Astrocyte of the spinal cord (primary cell): ENCODE results near the gene IL17B.
A peak's percentile ranks its signal among the peaks of the same experiment; 100 is the strongest.

Source experiments
- DNase-seq: peaks from one replicate; pipeline ENCODE4 v3.0.0; 2011; ENCODE audit warnings: low read depth, low spot score
- H3K4me3 ChIP-seq: 2 replicates; pipeline ENCODE4 v1.5.1; 2011; ENCODE audit warnings: low read depth, mild to moderate bottlenecking, low read length, moderate library complexity
- in situ Hi-C: cut with HindIII; loops from 2 replicates; pipeline ENCODE4 v1.10.0; 2017; ENCODE audit warnings: low sequenced_read_pairs
- TF ChIP-seq, protein P1 (sequence below): IDR thresholded peaks from 2 replicates; pipeline ENCODE4 v1.5.1; 2012; ENCODE audit warnings: low read depth, mild to moderate bottlenecking, low read length, inconsistent platforms

Gene IL17B

GRCh38 chr5:149325894-149326293, 53.2 kb downstream of the IL17B start:
- TF ChIP-seq, protein P1, sequence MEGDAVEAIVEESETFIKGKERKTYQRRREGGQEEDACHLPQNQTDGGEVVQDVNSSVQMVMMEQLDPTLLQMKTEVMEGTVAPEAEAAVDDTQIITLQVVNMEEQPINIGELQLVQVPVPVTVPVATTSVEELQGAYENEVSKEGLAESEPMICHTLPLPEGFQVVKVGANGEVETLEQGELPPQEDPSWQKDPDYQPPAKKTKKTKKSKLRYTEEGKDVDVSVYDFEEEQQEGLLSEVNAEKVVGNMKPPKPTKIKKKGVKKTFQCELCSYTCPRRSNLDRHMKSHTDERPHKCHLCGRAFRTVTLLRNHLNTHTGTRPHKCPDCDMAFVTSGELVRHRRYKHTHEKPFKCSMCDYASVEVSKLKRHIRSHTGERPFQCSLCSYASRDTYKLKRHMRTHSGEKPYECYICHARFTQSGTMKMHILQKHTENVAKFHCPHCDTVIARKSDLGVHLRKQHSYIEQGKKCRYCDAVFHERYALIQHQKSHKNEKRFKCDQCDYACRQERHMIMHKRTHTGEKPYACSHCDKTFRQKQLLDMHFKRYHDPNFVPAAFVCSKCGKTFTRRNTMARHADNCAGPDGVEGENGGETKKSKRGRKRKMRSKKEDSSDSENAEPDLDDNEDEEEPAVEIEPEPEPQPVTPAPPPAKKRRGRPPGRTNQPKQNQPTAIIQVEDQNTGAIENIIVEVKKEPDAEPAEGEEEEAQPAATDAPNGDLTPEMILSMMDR, result no peak
- no peak overlapping the region for H3K4me3 ChIP-seq
- DNase-seq, result peak; percentile 50
- in situ Hi-C loops, result no loop called here

DNA sequence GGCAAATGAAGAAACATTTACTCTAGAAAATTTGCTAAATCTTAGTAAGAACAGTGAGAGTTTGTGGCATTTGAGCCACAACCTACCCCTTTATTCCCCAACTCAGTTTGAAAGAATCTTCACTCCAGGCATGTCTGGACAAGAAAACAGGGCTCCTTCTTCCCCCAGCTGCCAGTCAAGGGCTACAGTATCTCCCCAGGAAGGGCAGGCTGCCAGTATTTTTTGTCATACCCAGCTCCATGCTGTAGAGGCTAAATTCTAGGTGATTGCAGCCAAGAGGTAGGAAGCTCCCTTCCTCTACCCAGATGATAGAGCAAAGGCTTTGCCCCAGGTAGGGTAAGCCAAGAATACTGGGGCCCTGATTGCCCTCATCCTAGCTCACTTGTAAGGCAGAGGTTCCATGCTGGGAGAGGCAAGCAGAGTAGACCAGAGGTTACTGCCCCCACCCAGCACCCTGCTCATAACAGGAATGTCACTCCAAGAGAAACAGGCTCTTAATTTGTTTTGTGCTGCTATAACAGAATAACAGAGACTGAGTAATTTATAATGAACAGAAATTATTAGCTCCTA, 53.8 kb downstream of the IL17B start:
- H3K4me3 ChIP-seq, result no peak overlapping the region
- in situ Hi-C loops, result no loop called here
- TF ChIP-seq, protein P1, result no peak
- no peak for DNase-seq

GRCh38 chr5:149324641-149325040, 54.5 kb downstream of the IL17B start:
- TF ChIP-seq, protein P1, result no peak
- no peak overlapping the region for H3K4me3 ChIP-seq
- DNase-seq, result no peak
- in situ Hi-C loops, result no loop called here
